NCI-H2196 (cell line): ENCODE results near the gene ZFR.
A peak's percentile ranks its signal among the peaks of the same experiment; 100 is the strongest.
"Not testable (repeated sequence)": the region's sequence is repeated elsewhere in the genome, so short reads cannot be mapped to it uniquely, and the experiment has no call there.

ENCODE experiments used
- DNase-seq: peaks from one replicate; lab custom pipeline; 2025; ENCODE audit not compliant: unreplicated experiment; lab: John Stamatoyannopoulos, UW

ZFR gene

DNA sequence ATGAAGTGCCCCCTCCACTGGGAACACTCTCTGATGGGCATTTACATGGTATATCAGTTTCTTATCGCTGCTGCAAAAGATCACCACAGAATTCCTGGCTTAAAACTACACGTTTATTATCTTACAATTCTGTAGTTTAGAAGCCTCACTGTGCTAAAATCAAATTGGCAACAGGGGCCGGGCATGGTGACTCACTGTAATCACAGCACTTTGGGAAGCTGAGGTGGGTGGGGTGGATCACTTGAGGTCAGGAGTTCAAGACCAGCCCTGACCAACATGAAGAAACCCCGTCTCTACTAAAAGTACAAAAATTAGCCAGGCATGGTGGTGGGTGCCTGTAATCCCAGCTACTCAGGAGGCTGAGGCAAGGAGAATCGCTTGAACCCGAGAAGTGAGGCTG is 7.8 kb upstream of the ZFR start:
- DNase-seq, result not testable (repeated sequence)

DNA sequence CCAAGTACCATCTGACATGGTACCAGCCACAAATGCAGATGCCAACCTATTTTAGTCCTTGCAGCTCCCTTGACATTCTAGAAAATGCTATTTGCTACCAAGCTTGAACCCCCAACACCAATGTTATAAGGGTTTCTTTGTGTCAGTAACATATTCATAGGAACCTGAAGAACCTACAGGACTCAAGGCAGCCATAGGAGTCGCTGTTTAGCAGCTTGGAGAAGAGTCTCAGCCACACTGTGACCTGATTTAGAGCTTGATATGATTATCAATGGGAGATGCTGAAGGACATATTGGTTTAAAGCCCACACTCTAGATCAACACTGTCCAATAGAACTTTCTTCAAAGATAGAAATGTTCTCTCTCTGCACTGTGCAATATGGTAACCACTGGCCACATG is 6.4 kb upstream of the ZFR start:
- no peak for DNase-seq

DNA sequence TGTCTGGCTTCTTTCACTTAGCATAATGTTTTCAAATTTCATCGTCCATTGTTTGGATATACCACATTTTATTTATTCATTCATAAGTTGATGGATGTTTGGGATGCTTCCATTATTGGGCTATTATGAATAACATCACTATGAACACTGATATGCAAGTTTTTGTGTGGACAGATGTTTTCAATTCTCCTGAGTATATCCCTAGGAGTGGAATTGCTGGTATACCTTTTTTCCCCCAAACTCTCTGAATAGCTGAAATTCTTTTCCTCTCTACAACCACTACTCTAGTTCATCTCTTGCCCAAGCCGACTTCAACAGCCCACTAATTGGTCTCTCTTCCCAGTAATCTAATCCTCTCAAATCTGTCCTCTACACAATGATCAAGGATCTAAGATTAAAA is 4.7 kb upstream of the ZFR start:
- no peak for DNase-seq

DNA sequence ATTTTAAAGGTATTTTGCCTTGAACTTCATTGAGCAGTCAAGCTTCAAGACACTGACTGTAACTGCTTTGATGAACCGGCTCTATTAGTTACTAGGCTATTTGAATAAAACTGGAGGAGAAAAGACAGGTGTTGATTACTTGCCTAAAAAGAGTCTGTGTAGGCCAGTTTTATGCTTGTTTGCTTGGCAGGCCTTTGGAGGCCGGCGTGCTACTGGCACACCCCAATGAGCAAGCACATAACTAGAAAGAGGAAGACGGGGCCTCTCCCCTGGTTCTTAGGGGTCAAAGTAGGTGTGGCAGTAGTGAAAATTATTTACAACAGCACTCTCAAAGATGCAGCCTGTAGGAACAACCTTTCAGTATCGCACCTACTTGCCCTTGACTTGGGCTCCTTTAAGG is 2.1 kb upstream of the ZFR start:
- no peak for DNase-seq

DNA sequence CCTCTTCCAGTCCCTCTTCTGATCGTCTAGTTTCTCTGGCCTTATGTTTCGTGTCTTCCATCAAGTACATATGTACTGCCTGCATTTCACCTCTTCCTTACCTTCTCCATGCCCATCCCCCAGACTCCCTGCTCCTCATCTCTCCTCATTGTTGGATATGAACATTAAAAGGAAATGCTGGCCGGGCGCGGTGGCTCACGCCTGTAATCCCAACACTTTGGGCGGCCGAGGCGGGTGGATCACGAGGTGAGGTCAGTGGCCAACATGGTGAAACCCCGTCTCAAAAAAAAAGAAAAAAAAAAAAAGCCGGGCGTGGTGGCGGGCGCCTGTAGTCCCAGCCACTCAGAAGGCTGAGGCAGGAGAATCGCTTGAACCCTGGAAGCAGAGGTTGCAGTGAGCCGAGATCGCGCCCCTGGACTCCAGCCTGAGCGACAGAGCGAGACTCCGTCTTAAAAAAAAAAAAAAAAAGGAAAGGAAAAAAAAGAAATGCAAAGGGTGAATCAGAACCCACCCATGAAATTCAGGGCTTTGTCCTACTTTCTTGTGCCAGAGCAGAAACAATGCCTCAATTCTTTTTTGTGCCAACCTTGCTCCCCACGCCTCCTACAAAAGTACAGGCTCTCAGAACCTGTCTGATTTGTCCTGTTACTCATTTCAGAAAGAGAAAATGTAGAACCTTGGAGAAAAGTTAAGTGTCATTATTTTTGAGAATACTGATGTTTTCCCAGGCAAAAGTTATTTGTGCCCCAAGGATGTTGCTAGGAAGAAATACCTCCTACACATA is 1.5 kb upstream of the ZFR start:
- no peak for DNase-seq

DNA sequence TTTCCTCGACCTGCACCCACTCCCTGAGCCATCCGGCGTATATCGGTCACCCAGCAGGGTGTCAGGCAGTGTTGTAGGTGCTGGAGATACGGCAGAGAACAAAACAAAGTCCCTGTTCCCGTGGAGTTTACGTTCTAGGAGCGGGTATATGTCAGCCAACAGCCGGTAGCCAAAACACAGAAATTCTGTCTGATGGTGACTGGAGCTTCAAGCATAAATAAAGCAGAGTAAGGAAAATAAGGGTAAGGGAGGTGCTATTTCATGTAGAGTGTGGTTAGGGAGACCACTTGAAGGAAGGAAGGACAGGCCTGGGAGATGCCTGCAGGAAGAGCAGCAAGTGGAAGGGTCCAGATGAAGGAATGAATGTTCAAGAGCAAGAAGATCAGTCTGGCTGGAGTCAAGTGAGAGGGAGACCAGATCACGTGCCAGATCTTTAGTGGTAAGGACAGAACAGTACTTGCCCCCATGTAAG is 783 bp upstream of the ZFR start:
- DNase-seq, result no peak

DNA sequence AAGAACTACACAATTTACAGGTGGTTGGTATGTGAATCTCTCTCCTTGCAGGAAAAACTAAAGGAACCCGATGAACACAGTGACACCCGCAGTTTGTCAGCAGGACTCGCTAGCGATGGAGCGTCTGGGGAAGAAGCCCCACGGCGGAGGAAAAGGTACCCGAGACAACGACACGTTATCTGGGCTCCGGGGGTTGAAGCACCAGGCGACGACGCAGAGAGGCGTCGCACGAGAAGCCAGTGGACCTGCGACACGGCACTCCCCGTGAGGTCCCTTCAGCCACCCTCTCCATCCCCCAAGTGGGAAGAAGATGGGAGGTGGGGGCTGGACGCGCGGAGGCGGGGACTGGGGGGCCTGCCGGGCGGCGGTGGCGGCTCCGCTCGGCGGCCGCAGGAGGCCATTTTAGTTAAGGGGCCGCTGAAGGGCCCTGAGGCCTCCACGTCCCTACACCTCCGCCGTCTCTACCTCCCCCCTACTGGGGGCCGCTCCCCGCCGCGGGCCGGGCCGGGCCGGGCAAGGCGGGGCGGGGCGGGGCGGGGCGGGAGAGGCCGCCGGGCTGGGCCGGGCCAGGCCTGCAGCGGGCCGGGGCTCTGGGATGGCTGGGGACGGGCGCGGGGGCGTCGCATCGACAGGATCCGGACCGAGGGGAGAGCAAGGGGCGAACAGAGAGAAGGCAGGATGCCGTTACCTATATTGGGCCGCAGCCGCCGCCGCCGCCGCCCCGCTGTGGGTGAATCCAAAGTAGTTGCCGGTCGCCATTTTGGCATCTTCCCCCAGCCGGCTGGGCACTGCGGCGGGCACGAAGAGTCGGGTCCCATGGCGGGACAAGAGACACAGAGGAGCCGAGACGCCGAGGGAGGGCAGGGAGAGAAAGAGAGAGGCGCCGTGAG is 754 bp downstream of the ZFR start:
- peak; percentile 33 for DNase-seq

DNA sequence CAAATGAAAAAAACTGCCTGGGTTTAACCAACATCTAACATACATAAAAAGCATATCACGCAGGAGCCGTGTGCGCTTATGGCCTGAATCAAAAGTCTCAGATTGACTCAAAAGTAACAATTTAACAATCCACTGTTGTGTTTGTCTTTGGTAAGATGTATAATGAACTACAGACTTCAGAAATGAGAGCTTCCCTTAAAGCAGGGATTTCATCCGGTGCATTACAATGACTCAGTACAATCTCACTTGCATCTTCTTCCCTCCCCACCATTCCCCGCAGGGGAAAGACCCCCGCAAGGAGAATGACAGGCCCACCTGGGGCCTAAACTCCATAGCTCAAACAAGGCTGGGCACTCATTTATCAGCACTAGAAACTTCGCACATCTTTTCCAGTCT is 1.4 kb downstream of the ZFR start:
- DNase-seq, result no peak

DNA sequence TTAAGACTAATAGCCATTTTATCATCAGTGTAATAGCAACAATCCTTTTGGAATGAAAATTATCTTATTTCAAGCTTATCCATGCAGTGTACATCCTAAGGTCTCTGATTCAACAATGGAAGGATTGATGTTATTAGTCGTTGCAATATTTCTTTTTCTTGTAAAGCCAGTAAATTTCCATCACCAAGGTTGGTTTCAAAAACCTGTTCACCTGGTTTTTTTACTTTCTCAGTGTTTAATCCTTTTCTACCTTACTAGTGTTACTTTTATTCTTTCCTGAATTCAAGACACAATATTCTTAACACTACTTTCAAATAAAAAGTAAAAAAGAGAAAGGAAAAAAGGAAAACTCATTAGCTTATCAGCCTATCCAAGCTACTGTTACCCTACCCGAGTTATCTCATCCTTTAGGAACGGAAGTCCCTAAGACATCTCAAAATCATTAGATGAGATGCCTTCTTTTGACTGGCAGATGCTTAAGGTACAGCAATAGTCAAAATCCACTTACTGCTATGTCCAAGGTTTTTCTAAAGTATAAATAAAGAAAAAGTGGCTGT is 5.4 kb downstream of the ZFR start:
- no peak for DNase-seq

DNA sequence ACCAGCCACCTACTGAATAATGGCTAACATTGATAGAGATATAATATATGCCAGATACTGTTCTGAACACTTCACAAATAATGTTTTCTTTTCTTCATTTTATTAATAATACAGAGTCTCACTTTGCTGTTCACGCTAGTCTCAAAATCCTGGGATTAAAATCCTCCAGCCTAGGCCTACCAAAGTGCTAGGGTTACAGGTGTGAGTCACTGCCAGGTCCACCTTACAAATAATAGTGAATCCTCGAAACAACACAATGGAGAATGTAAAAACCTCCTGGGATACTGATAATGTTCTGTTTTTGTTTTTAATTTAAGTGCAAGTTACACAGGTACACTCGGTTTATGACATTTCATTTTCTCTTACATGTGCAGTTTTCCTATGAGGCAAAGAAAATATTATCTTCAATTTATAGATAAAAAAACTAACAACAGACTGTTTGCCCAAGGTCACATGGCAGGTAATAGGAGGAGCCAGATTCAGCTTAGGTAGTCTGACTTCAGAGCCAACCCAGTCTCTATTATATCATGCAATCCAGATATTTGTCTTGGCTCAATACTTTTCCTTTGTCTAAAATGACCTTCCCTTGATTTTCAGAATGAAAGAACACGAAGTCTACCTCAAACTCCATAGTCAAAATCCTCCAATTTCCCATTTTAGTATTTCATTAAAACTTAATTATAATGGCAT is 7.8 kb downstream of the ZFR start:
- DNase-seq, result no peak

DNA sequence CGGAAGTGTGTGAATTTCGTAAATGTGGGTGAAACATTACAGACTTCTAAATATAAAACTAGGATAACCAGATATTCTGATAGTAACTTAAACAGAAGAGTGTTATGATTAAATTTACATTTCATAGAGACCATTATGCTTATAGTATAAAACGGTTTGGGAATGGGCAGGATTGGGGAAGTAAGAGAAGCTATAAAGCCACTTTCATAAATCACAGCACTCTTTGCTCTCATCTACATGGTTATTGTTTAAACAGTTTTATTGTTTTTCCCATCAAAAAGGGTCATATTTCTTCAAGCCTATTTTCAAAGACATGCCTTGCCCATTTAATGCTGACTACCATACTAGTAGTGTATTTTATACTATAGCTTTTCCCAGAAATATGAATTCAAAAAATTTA is 9.2 kb downstream of the ZFR start:
- no peak for DNase-seq

DNA sequence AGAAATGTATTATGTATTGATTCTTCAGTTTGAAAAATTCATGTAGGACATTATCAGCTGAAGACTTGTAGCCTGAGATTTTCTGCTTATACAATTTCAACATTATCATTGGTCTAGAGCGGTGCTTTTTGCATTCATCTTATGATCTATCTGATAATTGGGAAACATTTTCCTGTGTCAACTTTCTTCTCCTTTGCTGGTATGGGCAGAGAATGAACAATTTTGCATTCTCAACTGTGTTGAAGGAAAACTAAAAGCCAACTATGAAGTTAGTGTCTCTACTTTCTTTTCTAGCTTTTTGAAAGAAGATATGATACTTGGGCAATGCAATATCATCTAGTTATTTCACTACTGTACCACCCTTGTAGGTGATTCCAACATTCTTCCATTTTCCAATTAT is 10.3 kb downstream of the ZFR start:
- no peak for DNase-seq

DNA sequence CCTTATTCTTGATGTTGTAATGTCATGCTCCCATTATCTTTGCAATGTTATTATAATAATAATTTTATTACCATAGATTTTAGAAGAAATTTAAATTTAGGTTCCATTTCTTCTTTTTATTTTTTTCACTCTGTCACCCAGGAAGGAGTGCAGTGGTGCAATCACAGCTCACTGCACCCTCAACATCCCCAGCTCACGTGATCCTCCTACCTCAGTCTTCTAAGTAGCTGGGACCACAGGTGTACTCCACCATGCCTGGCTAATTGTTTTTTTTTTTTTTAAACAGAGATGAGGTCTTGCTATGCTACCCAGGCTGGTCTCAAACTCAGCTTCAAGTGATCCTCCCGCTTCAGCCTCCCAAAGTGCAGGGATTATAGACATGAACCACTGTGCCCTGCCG is 11.9 kb downstream of the ZFR start:
- DNase-seq, result no peak

DNA sequence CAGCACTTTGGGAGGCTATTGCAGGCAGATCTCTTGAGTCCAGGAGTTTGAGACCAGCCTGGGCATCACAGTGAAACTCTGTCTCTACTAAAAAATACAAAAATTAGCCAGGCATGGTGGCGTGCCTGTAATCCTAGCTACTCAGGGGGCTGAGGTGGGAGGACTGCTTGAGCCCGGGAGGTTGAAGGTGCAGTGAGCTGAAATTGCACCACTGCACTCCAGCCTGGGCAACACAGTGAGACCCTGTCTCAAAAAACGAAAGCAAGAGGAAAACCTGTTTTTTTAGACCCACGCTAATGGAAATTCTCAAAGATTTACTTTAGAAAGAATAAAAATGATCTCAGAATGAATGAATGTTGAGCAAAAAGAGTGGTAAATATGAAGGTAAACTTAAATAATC is 13.7 kb downstream of the ZFR start:
- DNase-seq, result not testable (repeated sequence)

DNA sequence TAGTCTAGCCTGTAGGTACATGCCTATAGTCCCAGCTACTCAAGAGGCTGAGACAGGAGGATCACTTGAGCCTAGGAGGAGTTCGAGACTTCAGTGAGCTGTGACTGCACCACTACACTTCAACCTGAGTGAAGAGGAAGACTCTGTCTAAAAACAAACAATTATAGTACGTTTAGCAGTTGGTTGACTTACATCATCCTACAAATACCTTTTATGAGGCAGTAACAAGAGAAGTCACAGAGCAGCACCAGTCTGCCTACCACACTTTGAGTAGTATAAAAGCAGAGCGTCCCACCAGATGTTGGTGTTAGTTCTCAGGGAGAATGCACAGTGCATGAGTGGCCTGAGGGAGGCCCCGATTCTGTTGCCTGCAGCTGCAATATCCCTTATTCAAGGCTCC is 16.1 kb downstream of the ZFR start:
- peak; percentile 55 for DNase-seq

DNA sequence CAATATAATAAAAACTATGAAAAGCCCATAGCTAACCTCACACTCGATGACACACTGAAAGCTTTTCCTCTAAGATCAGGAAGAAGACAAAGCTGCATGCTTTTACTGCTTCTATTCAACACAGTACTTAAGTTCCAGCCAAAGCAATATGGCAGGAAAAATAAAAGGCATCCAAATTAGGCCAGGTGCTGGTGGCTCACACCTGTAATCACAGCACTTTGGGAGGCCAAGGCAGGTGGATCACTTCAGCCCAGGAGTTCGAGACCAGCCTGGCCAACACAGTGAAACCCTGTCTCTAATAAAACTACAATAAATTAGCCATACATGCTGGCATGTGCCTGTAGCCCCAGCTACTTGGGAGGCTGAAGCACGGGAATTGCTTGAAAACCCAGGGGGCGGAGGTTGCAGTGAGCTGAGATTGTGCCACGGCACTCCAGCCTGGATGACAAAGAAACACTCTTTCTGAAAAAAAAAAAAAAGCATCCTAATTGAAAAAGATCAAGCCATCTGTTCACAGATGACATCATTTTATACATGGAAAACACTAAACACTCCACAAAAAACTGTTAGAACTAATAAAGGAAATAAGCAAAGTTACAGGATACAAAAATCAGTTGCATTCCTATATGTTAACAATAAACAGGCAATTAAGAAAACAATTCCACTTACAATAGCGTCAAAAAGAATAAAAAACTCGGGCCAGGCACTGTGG is 17.9 kb downstream of the ZFR start:
- no peak for DNase-seq

DNA sequence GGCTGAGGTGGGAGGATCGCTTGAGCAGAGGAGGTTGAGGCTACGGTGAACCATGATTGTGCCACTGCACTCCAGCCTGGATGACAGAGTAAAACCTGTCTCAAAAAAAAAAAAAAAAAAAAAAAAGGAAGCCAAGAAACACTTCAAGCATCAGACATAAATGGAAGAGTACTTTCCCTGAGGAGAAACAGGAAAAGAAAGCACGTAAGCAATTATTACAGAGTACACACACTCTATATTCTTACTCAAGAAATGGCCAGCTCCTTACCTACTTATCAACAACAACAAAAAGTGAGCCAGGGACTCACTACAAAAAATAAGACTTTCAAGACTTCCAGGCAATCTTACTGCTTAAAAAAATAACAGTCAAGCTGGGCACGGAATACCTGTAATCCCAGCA is 21.8 kb downstream of the ZFR start:
- DNase-seq, result no peak

DNA sequence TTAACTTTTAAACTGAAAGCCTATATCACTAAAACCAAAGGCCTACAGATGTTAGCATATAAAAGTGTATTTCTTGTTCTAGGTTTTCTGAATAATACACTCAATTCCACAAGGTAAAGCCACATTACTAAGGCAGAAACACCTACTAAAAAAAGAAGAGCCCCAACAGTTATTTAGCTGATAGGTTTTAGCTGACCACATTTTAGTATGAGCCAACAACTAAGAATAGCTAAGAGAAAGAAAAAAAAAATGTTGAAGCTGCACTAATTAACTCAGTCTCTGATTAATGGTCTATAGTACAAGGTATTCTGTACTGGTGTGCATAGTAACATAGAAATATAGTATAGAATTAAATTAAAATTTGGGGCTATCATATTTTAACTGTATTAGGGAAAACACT is 23.5 kb downstream of the ZFR start:
- no peak for DNase-seq

DNA sequence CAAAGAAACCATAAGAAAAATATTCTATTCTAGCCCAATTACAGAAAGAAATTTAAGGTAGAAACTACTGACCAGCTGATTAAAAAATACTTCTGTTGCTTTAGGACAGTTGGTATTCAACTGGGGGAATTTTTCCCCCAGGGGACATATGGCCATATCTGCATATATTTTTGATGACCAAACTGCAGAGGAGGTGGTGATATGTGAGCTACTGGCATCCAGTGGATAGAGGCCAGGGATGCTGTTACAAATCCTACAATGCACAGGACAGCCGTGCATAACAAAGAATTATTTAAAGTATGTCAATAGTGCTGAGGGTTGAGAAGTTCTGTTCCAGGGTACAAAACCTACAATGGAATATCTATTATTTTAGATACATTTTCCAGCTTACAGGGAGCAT is 24.0 kb downstream of the ZFR start:
- no peak for DNase-seq

DNA sequence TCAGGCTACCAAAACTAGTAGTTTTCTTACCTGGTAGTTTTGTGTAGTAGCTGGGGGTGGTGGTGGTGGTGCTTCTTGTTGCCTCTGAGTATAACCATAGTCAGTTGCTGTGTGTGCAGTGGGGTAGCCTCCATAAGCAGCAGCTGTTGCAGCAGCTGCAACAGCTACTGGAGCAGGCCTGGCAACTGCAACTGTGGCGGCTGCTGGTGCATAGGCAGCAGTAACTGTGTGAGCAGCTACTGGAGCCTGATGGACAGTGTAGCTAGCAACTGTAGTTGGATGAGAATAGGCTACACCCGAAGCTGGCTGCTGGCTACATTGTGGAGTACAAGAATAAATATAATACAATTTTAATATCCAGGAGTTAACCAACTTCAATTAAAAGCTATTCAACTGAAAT is 24.7 kb downstream of the ZFR start:
- DNase-seq, result no peak
